Tibial nerve (tissue), 4 donors: ENCODE measurements around the gene NOS1AP. TPM values are rescaled to one million over a fixed set of nuclear protein-coding genes. Genes with fewer than 3 reads are reported as not detected.
"Not testable (repeated sequence)": the region's sequence is repeated elsewhere in the genome, so short reads cannot be mapped to it uniquely, and the experiment has no call there.

Source experiments
- DNase-seq, 2 donors: peaks; one replicate each; pipeline ENCODE4 v3.0.0-alpha.2; 2019; ENCODE audit warnings: low spot score in 2 of 2
- H3K27ac ChIP-seq, 4 donors: fragments of 200-600 bp; sonication (generic) in 3 of 4; one replicate each; pipeline ENCODE4 v1.5.1; 2017 to 2019; ENCODE audit warnings: mild to moderate bottlenecking in 1 of 4
- H3K27me3 ChIP-seq, 2 donors: fragments of 200-600 bp; sonication (generic) in 1 of 2; one replicate each; pipeline versions ENCODE4 v1.5.1 to v1.6.0; 2017 to 2019
- H3K36me3 ChIP-seq, 3 donors: fragments of 200-600 bp; sonication (generic); one replicate each; pipeline ENCODE4 v1.5.1; 2018 to 2019
- H3K4me1 ChIP-seq, 4 donors: fragments of 200-600 bp; sonication (generic) in 3 of 4; one replicate each; pipeline ENCODE4 v1.5.1; 2017 to 2019
- H3K4me3 ChIP-seq, 4 donors: fragments of 200-600 bp; sonication (generic) in 3 of 4; one replicate each; pipeline ENCODE4 v1.5.1; 2017 to 2019; ENCODE audit warnings: mild to moderate bottlenecking in 1 of 4, moderate library complexity in 1 of 4
- H3K9me3 ChIP-seq, 4 donors: fragments of 200-600 bp; sonication (generic) in 3 of 4; one replicate each; pipeline ENCODE4 v1.5.1; 2017 to 2019
- CTCF ChIP-seq, 5 experiments: fragments of 200-600 bp in 3 of 5; fragments of 450-650 bp in 2 of 5; sonication (generic) in 3 of 5; IDR thresholded peaks; one replicate each; pipeline ENCODE4 v1.5.1; 2016 to 2019; ENCODE audit warnings: antibody characterized with exemption in 5 of 5, mild to moderate bottlenecking in 3 of 5, moderate library complexity in 2 of 5
- EP300 ChIP-seq, 2 donors: sonication (generic); formaldehyde crosslinking; IDR thresholded peaks; one replicate each; pipeline ENCODE4 v1.6.1; 2017; ENCODE audit warnings: antibody characterized with exemption in 2 of 2, mild to moderate bottlenecking in 1 of 2
- POLR2A ChIP-seq, 2 donors: fragments of 450-650 bp; IDR thresholded peaks; one replicate each; pipeline ENCODE4 v1.6.1; 2017; ENCODE audit warnings: antibody characterized with exemption in 2 of 2, mild to moderate bottlenecking in 2 of 2, moderate library complexity in 2 of 2
- WGBS, 2 donors: methylation state at CpG; one replicate each; pipeline ENCODE4 v1.1.5; 2018; 5-methylcytosine and 5-hydroxymethylcytosine counted together
- total RNA-seq, 4 donors: library from RNA; depleted of rRNA; stranded (reverse); fragments of >200 nt; gene quantifications; one replicate each; pipeline ENCODE4 v1.1.0, GENCODE V29; 2016

The NOS1AP gene
- total RNA-seq, 4 donors from 2014 or later: 2.7 to 11.2 (median 5.3) TPM

GRCh38 chr1:162040001-162040400, 29.5 kb upstream of the NOS1AP start:
- Histone ChIP-seq H3K27me3 (no peaks in the 10 kb centered on the region), H3K4me3 (no peak overlapping the region), H3K9me3 (peaks cover 0 to 11% (median 0%) of the 10 kb centered on the region in 4 donors), H3K4me1 (peaks cover 0 to 5% (median 0%) of the 10 kb centered on the region in 4 donors), H3K27ac (no peak overlapping the region), H3K36me3 (no peaks in the 10 kb centered on the region)
- 60 to 69% methylated on average over 4 of the region's 4 CpGs for WGBS, 2 donors
- DNase-seq: no peak
- TF ChIP-seq CTCF (IDR thresholded peaks at IDR 0.05) (no peak), EP300 (IDR thresholded peaks at IDR 0.05) (no peak), POLR2A (IDR thresholded peaks at IDR 0.05) (no peak)

- no peak for DNase-seq
- Histone ChIP-seq H3K9me3 (peaks cover 0 to 11% (median 0%) of the 10 kb centered on the region in 4 donors), H3K4me3 (no peak overlapping the region), H3K27me3 (no peaks in the 10 kb centered on the region), H3K27ac (no peak overlapping the region), H3K36me3 (no peaks in the 10 kb centered on the region), H3K4me1 (peaks cover 0 to 5% (median 0%) of the 10 kb centered on the region in 4 donors)
- TF ChIP-seq POLR2A (IDR thresholded peaks at IDR 0.05) (no peak), CTCF (IDR thresholded peaks at IDR 0.05) (no peak), EP300 (IDR thresholded peaks at IDR 0.05) (no peak)
These were observed 28.8 kb upstream of the NOS1AP start for GRCh38 chr1:162040657-162041056.

GRCh38 chr1:162042361-162042760, 27.1 kb upstream of the NOS1AP start:
- no peaks in the 10 kb centered on the region for H3K36me3 ChIP-seq
- no peak overlapping the region for H3K4me3 ChIP-seq
- H3K27me3 ChIP-seq: no peaks in the 10 kb centered on the region
- no peaks in the 10 kb centered on the region for H3K4me1 ChIP-seq
- no peak overlapping the region for H3K27ac ChIP-seq
- no peak for DNase-seq
- H3K9me3 ChIP-seq: peaks cover 0 to 11% (median 0%) of the 10 kb centered on the region in 4 donors
- TF ChIP-seq CTCF (IDR thresholded peaks at IDR 0.05) (no peak), EP300 (IDR thresholded peaks at IDR 0.05) (no peak), POLR2A (IDR thresholded peaks at IDR 0.05) (no peak)
- 97 to 98% methylated on average over 1 of the region's 1 CpG for WGBS, 2 donors

- TF ChIP-seq EP300 (IDR thresholded peaks at IDR 0.05): no peak
- no peak for TF ChIP-seq POLR2A (IDR thresholded peaks at IDR 0.05)
- no peak for TF ChIP-seq CTCF (IDR thresholded peaks at IDR 0.05)
- 51 to 58% methylated on average over 1 of the region's 1 CpG for WGBS, 2 donors
- no peaks in the 10 kb centered on the region for H3K36me3 ChIP-seq
- no peaks in the 10 kb centered on the region for H3K4me1 ChIP-seq
- DNase-seq: no peak
- no peak overlapping the region for H3K27ac ChIP-seq
- no peak overlapping the region for H3K4me3 ChIP-seq
- no peaks in the 10 kb centered on the region for H3K27me3 ChIP-seq
- peaks cover 0 to 6% (median 0%) of the 10 kb centered on the region in 4 donors for H3K9me3 ChIP-seq
These were observed 22.6 kb upstream of the NOS1AP start for GRCh38 chr1:162046921-162047320.

GRCh38 chr1:162053949-162054348, 15.5 kb upstream of the NOS1AP start:
- WGBS, 2 donors: 96 to 98% methylated on average over 3 of the region's 3 CpGs
- H3K4me1 ChIP-seq, H3K9me3 ChIP-seq, H3K36me3 ChIP-seq, H3K27me3 ChIP-seq, DNase-seq, H3K27ac ChIP-seq, H3K4me3 ChIP-seq: not testable (repeated sequence)

GRCh38 chr1:162055062-162055461, 14.4 kb upstream of the NOS1AP start:
- peaks cover 0 to 5% (median 0%) of the 10 kb centered on the region in 4 donors for H3K4me1 ChIP-seq
- DNase-seq: no peak
- H3K27ac ChIP-seq: no peak overlapping the region
- TF ChIP-seq EP300 (IDR thresholded peaks at IDR 0.05) (no peak), POLR2A (IDR thresholded peaks at IDR 0.05) (no peak), CTCF (IDR thresholded peaks at IDR 0.05) (no peak)
- WGBS, 2 donors: 55 to 58% methylated on average over 3 of the region's 3 CpGs
- H3K9me3 ChIP-seq: no peaks in the 10 kb centered on the region
- no peaks in the 10 kb centered on the region for H3K36me3 ChIP-seq
- H3K27me3 ChIP-seq: no peaks in the 10 kb centered on the region
- no peak overlapping the region for H3K4me3 ChIP-seq
